ENCODE results near the gene CHID1. TPM values are rescaled to one million over a fixed set of nuclear protein-coding genes. Genes with fewer than 3 reads are reported as not detected.
A peak's percentile ranks its signal among the peaks of the same experiment; 100 is the strongest.

The CHID1 gene
- total and polyA plus RNA-seq, 9 of the 15 experiments (the other 6 are each of a cell fraction or from before 2014, with no cell fraction given): 15.1 to 108 (median 39.8) TPM

DNA sequence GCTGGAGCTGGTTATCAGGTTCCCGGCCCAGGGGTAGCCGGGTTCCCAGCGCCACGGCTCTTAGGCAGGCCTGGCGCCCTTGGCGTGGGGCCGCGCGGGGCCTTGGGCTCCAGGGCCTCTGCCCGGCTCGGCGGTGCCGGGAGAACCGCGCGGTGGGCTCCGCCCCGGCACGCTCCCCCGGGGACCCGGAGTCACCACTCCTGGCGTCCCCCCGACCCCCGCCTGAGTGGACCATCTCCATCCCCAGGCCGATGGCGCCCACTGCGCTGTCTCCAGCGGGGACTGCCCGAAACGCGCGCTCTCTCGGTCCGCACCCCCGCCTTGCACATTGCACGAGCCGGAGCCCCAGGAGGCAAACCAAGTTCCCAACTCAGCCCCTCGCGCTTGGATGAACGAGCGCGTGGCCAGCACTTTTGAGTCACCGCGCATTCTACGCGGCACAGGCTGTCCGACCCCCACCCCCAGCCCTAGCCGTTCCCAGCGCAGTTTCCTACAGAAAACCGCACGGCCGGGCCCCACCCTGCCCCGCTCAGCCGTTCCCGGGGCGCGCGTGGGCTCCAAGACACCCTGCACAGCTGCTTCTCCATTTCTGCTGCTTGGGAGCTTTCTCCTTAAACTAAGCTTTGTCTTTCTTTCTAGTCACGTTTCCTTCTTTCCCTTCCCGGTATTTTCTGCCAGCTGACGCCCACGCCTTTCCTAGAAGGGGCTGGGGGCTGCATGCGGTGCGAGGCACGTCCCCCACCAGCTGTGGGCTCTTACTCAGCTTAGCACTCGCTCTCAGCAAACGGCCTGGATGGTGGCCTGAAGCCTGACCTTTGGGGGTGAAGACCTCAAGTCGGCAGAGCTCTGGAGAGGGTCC, 650 bp upstream of the CHID1 start:
- peak overlapping the region; percentile 86 for H2AFZ ChIP-seq (ENCODE audit: low read depth, low read length)
- H3K9me3 ChIP-seq (replicated peaks; ENCODE audit: control insufficient read depth, insufficient read depth, low read depth, low read length): no peaks in the 10 kb centered on the region
- no peaks in the 10 kb centered on the region for H3K27me3 ChIP-seq (ENCODE audit: control insufficient read depth in 2 of 2, insufficient read depth in 2 of 2, low read length in 2 of 2)
- BruUV-seq (replicated peaks): TSS peak; percentile 93
- no peaks in the 10 kb centered on the region for H3K9me1 ChIP-seq (ENCODE audit: control insufficient read depth, insufficient read depth, low read length)
- ChIA-PET POLR2A (interaction anchor here (0.5 to 1.1 kb wide), 4 partner anchors 11 to 861 kb away, joined by 3 to 5 read pairs (median 4); no protein-coding TSS in a partner anchor), CTCF (ENCODE audit: low intra/inter-chr PET ratio) (interaction anchor here (0.6 kb wide), 1 partner anchor 34 kb away, joined by 6 read pairs; no protein-coding TSS in a partner anchor)
- intact Hi-C loops (cut with micrococcal nuclease) (loop anchor here (10.0 kb wide), 1 partner anchor 66 kb away; the partner anchor contains the start of genes POLR2L and TSPAN4), in situ Hi-C loops (cut with MboI) (no loop called here)
- peaks cover 30% of the 10 kb centered on the region; the same call in 2 of the 3 replicates for H3K36me3 ChIP-seq (ENCODE audit: control insufficient read depth, insufficient read depth, low read length)
- peak overlapping the region; percentile 93 for H3K27ac ChIP-seq (ENCODE audit: extremely low read depth, low read depth, low read length)
- DNase-seq (ENCODE audit: extremely low read depth in 1 of 4, low spot score in 3 of 4) (peak; percentile 55 to 69 (median 62)), FAIRE-seq (peak; percentile 69), ATAC-seq (peak; percentile 62)
- H4K20me1 ChIP-seq (replicated peaks; ENCODE audit: control insufficient read depth, insufficient read depth, low read length): peaks cover 15% of the 10 kb centered on the region; the same call in 1 of the 2 replicates
- peaks cover 37 to 59% of the 10 kb centered on the region in 2 experiments for H3K4me1 ChIP-seq (replicated peaks in 1 of 2; ENCODE audit: control insufficient read depth in 2 of 2, insufficient read depth in 2 of 2, low read length in 2 of 2)
- H3K4me2 ChIP-seq (ENCODE audit: insufficient read depth, low read length): peak overlapping the region; percentile 75
- H3K79me2 ChIP-seq (ENCODE audit: control insufficient read depth, insufficient read depth, low read length): peaks cover 40% of the 10 kb centered on the region
- peak overlapping the region; percentile 100 for H3K4me3 ChIP-seq
- 2% methylated on average over 47 of the region's 68 CpGs for WGBS (ENCODE audit: insufficient coverage, low coverage, missing lambda C conversion rate)
- peak overlapping the region; percentile 81 to 91 for H3K9ac ChIP-seq (ENCODE audit: insufficient read depth in 1 of 2, low read depth in 2 of 2, low read length in 2 of 2)
- TF ChIP-seq SOX6 (IDR thresholded peaks at IDR 0.05) (no peak), ERF (CRISPR knock-in tag; IDR thresholded peaks at IDR 0.05) (no peak), PHF21A (IDR thresholded peaks at IDR 0.05; ENCODE audit: borderline replicate concordance, low read depth) (no peak), NCOA2 (IDR thresholded peaks at IDR 0.05; ENCODE audit: partially characterized antibody in 2 of 2) (no peak), ARID1B (IDR thresholded peaks at IDR 0.05) (peak; percentile 18; the same call in 1 of the 2 replicates), ARNT (IDR thresholded peaks at IDR 0.05) (no peak)
- TF ChIP-seq, protein P1, sequence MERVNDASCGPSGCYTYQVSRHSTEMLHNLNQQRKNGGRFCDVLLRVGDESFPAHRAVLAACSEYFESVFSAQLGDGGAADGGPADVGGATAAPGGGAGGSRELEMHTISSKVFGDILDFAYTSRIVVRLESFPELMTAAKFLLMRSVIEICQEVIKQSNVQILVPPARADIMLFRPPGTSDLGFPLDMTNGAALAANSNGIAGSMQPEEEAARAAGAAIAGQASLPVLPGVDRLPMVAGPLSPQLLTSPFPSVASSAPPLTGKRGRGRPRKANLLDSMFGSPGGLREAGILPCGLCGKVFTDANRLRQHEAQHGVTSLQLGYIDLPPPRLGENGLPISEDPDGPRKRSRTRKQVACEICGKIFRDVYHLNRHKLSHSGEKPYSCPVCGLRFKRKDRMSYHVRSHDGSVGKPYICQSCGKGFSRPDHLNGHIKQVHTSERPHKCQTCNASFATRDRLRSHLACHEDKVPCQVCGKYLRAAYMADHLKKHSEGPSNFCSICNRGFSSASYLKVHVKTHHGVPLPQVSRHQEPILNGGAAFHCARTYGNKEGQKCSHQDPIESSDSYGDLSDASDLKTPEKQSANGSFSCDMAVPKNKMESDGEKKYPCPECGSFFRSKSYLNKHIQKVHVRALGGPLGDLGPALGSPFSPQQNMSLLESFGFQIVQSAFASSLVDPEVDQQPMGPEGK (CRISPR knock-in tag; IDR thresholded peaks at IDR 0.05; ENCODE audit: borderline replicate concordance): no peak
- TF ChIP-seq, protein P2, sequence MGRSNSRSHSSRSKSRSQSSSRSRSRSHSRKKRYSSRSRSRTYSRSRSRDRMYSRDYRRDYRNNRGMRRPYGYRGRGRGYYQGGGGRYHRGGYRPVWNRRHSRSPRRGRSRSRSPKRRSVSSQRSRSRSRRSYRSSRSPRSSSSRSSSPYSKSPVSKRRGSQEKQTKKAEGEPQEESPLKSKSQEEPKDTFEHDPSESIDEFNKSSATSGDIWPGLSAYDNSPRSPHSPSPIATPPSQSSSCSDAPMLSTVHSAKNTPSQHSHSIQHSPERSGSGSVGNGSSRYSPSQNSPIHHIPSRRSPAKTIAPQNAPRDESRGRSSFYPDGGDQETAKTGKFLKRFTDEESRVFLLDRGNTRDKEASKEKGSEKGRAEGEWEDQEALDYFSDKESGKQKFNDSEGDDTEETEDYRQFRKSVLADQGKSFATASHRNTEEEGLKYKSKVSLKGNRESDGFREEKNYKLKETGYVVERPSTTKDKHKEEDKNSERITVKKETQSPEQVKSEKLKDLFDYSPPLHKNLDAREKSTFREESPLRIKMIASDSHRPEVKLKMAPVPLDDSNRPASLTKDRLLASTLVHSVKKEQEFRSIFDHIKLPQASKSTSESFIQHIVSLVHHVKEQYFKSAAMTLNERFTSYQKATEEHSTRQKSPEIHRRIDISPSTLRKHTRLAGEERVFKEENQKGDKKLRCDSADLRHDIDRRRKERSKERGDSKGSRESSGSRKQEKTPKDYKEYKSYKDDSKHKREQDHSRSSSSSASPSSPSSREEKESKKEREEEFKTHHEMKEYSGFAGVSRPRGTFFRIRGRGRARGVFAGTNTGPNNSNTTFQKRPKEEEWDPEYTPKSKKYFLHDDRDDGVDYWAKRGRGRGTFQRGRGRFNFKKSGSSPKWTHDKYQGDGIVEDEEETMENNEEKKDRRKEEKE (IDR thresholded peaks at IDR 0.05; ENCODE audit: borderline replicate concordance in 1 of 2, control insufficient read depth in 1 of 2, low read depth in 2 of 2, low read length in 1 of 2): no peak
